GM12801 (cell line): ENCODE data around the gene DCAF6.

Source experiments
- CTCF ChIP-seq: IDR thresholded peaks from one replicate; pipeline ENCODE4 v1.5.1; 2011; ENCODE audit warnings: control low read depth; ENCODE audit not compliant: insufficient read length; ENCODE audit errors: extremely low read depth

The DCAF6 gene

GRCh38 chr1:167927046-167927754 lies 9.3 kb upstream of the DCAF6 start:
- no peak for TF ChIP-seq CTCF

DNA sequence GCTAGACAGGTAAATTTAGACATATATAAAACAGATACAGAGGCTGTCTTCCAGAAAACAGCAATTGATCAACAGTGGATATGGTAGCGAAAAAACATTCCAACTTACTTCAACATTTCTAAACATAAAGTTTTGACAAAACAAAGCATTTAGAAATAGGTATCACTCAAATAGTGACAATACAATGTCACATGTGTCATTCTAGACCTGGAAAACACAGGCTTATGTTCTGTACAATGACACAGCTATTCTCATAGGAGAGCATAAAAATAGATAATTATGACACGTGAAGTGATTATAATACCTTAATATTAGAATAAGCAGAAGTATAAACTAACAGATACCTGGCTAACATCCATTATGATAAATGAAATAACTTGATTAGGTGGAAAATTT lies 8.0 kb upstream of the DCAF6 start:
- no peak for TF ChIP-seq CTCF

DNA sequence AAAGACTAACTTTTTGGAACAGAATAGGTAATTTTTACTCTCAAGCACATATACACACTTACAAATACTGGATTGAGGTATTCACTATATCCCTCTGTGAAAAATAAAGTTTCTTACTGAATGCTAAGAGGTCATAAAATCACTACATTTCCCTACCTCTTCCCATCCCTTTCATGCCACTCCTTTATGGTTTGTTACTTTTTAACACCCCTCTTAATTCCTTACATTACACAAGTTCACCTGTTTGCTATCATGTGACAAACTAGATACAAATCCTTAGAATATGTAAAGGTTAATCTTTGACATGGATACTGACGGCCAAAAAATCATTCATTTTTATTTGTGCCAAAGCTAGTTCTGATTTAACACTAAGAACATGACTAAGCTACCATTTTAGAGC lies 6.8 kb upstream of the DCAF6 start:
- TF ChIP-seq CTCF, result no peak

DNA sequence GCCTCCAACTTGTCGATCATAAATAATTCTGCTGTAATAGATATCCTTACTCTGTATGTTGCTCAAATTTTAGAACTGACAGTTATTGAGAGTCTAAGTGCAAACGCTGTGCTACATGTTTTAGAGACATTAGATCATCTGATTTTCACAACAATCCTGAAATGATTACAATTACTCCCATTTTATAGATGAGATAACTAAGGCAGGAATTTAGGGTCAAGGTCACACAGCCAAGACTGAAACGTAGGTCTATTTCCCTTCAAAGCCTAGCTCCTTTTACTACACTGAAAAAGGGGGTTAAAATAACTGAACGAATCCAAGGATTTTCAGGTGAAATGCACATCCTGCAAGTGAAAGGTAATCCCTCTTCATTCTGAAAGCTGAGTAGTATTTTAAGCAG lies 2.7 kb upstream of the DCAF6 start:
- TF ChIP-seq CTCF, result no peak

DNA sequence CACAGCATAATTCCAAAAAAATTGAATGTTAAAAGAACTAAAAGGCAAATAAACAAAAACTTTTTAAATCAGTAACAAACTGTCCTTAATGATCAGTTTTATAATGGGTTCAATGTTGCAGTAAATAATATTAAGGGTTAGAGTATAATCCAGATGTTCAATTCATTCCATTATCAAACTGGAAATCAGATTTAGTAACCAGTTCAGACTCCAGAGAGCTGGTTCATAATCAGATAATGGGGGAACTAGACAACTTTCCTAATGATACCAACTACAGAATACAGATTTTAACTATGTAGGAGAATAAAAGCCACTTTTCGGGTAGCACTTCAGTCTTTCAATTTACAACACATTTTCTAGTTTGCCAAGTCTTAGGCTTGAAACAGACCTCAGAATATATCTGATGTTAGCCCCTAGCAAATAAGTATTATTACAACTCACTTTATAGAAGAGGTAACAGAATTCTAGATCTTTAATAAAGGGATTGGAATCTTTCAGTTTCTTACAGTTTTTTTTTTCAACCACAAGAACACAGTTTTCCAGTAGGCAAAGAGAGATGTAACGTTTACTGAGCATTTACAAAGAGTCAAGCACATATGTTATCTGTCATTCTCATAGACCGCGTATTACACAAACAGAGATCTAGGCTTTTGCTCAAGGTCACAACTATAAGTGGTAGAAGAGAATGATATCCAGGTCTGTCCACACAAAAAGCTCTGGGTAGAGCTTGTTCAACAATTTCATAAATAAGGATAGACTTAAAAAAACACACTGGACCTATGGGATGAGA lies 1.9 kb upstream of the DCAF6 start:
- TF ChIP-seq CTCF, result no peak

DNA sequence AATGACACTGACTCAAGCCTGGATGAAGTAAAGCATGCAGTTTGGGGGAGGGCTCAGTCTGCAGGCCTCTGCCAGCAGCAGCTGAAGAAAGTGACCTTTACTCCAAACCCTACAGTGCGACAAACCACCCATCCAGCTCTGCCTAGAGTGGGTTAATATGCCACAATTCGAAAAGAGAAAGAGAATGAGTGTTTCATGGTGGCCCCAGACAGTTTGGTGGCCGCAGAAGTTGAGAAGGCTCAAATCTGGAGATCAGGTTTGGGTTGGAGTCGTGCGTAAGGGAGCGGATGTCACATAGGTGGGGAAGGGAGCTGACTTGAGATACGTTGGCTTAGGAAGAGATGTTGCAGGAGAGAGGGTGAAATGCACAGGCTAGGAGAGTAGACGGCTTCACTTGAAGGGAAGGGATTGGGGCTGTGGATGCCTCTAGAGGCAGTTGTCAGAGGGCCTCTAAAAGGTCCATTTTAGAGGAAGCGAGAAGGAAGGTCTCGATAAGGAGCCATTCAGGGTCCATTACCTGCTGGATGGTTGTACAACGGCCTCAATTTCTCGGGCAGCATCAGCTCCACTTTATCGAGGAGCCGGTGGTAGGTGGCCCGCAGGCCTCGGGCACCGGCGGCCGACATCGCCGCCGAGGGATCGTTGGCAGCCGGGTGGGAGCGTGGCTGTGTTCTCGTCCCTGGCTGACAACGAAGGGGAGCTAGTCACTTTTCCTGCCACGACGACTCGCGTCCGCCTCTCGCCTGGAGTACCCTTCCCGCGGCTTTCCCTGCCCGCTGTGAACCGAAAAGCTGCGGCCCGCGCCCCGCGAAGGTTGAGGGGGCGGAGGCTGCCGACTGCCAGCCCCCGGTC lies 1.0 kb upstream of the DCAF6 start:
- no peak for TF ChIP-seq CTCF
